H1 (cell line): ENCODE results near the gene PRICKLE2. TPM values are rescaled to one million over a fixed set of nuclear protein-coding genes. Genes with fewer than 3 reads are reported as not detected.

Source experiments
- CTCF ChIA-PET: fragments of 300-600 bp; sonication (Branson Sonifier 250); formaldehyde crosslinking; loops from one replicate; lab custom pipeline; 2021; ENCODE audit not compliant: partially characterized antibody; lab: Charles Lee
- POLR2A ChIA-PET: fragments of 300-600 bp; sonication (Branson Sonifier 250); formaldehyde crosslinking; loops from one replicate; lab custom pipeline; 2021; ENCODE audit warnings: inconsistent platforms; ENCODE audit not compliant: partially characterized antibody; lab: Charles Lee
- DNase-seq, 2 experiments: peaks; one replicate each; pipeline versions ENCODE4 v3.0.0 to v3.0.0-alpha.2; 2010 to 2022; ENCODE audit warnings: low spot score in 2 of 2, low read depth in 1 of 2, mixed read lengths in 1 of 2
- FAIRE-seq: peaks from 2 replicates; lab custom pipeline; 2011; peaks lifted over from hg19 to GRCh38; lab: Jason Lieb, UNC
- H2AFZ ChIP-seq: 2 replicates; pipeline ENCODE4 v1.8.1; 2012; ENCODE audit warnings: low read length, inconsistent platforms
- H2AK5ac ChIP-seq: 2 replicates; pipeline ENCODE4 v1.6.1; 2013; ENCODE audit warnings: low read depth, low read length
- H2BK120ac ChIP-seq: replicated peaks from 2 replicates; pipeline ENCODE3; 2013; ENCODE audit warnings: low read depth, low read length, inconsistent platforms
- H2BK12ac ChIP-seq: 2 replicates; pipeline ENCODE4 v1.6.1; 2013; ENCODE audit warnings: low read depth, low read length
- H2BK15ac ChIP-seq: 2 replicates; pipeline ENCODE4 v1.6.1; 2013; ENCODE audit warnings: low read length
- H2BK20ac ChIP-seq: 2 replicates; pipeline ENCODE4 v1.6.1; 2013; ENCODE audit warnings: low read length
- H2BK5ac ChIP-seq: 2 replicates; pipeline ENCODE4 v1.6.1; 2013; ENCODE audit warnings: low read depth, low read length
- H3K14ac ChIP-seq: 2 replicates; pipeline ENCODE4 v1.6.1; 2013; ENCODE audit warnings: inconsistent platforms; ENCODE audit not compliant: insufficient read length
- H3K18ac ChIP-seq: 2 replicates; pipeline ENCODE4 v1.6.1; 2013; ENCODE audit warnings: low read length; ENCODE audit errors: extremely low read depth
- H3K23ac ChIP-seq: 2 replicates; pipeline ENCODE4 v1.6.1; 2013; ENCODE audit warnings: inconsistent platforms; ENCODE audit not compliant: insufficient read length
- H3K23me2 ChIP-seq: 2 replicates; pipeline ENCODE4 v1.6.1; 2013; ENCODE audit warnings: low read depth, low read length
- H3K27ac ChIP-seq: 2 replicates; pipeline ENCODE4 v1.6.1; 2011; ENCODE audit warnings: low read depth, low read length, inconsistent platforms
- H3K27me3 ChIP-seq, 4 experiments: replicated peaks in 1 of 4; 1 replicate in 1 of 4; 2 replicates in 3 of 4; pipeline versions ENCODE4 v1.6.1 to v1.8.1; 2011 to 2013; ENCODE audit warnings: low read length in 3 of 4, mild to moderate bottlenecking in 3 of 4, inconsistent platforms in 2 of 4, mixed read lengths in 2 of 4, moderate library complexity in 1 of 4; ENCODE audit not compliant: control insufficient read depth in 3 of 4, insufficient read depth in 3 of 4; ENCODE audit errors: extremely low read depth in 1 of 4
- H3K36me3 ChIP-seq, 4 experiments: 2 replicates each; pipeline versions ENCODE4 v1.6.1 to v1.8.1; 2011 to 2013; ENCODE audit warnings: mild to moderate bottlenecking in 4 of 4, low read length in 3 of 4, moderate library complexity in 2 of 4, control low read depth in 1 of 4, inconsistent platforms in 1 of 4; ENCODE audit not compliant: insufficient read depth in 4 of 4, control insufficient read depth in 2 of 4
- H3K4ac ChIP-seq: replicated peaks from 2 replicates; pipeline ENCODE3; 2013; ENCODE audit warnings: low read length, low read depth, mixed read lengths, inconsistent platforms; ENCODE audit not compliant: insufficient read length
- H3K4me1 ChIP-seq, 4 experiments: replicated peaks in 1 of 4; 1 replicate in 1 of 4; 2 replicates in 3 of 4; pipeline versions ENCODE4 v1.6.1 to v1.8.1; 2011 to 2013; ENCODE audit warnings: low read length in 3 of 4, inconsistent platforms in 2 of 4, mixed read lengths in 1 of 4; ENCODE audit not compliant: insufficient read depth in 4 of 4, control insufficient read depth in 3 of 4
- H3K4me2 ChIP-seq, 2 experiments: 2 replicates each; pipeline versions ENCODE4 v1.6.1 to v1.8.1; 2011 to 2013; ENCODE audit warnings: low read depth in 2 of 2, low read length in 2 of 2, control low read depth in 1 of 2, inconsistent platforms in 1 of 2, mild to moderate bottlenecking in 1 of 2; ENCODE audit not compliant: insufficient read depth in 1 of 2
- H3K4me3 ChIP-seq, 4 experiments: fragments of 200-600, 300-600 bp in 1 of 4; sonication (generic), shearing (Covaris generic), sonication (Bioruptor Twin) in 1 of 4; 2 replicates each; pipeline versions ENCODE4 v1.5.1 to v1.8.1; 2011 to 2016; ENCODE audit warnings: low read length in 4 of 4, low read depth in 3 of 4, control low read depth in 2 of 4, inconsistent platforms in 2 of 4, mild to moderate bottlenecking in 2 of 4, mixed read lengths in 1 of 4, moderate library complexity in 1 of 4; ENCODE audit not compliant: insufficient read depth in 2 of 4; ENCODE audit errors: extremely low read depth in 1 of 4
- H3K56ac ChIP-seq: replicated peaks from 2 replicates; pipeline ENCODE3; 2013; ENCODE audit warnings: low read depth, mild to moderate bottlenecking, mixed read lengths, low read length, inconsistent platforms; ENCODE audit not compliant: insufficient read length
- H3K79me1 ChIP-seq: 2 replicates; pipeline ENCODE4 v1.6.1; 2013; ENCODE audit warnings: low read depth, low read length, control low read depth
- H3K79me2 ChIP-seq, 2 experiments: 2 replicates each; pipeline versions ENCODE4 v1.6.1 to v1.8.1; 2012 to 2013; ENCODE audit warnings: low read length in 2 of 2, mild to moderate bottlenecking in 2 of 2, inconsistent platforms in 1 of 2; ENCODE audit not compliant: insufficient read depth in 2 of 2, control insufficient read depth in 1 of 2
- H3K9ac ChIP-seq, 4 experiments: replicated peaks in 1 of 4; 1 replicate in 1 of 4; 2 replicates in 3 of 4; pipeline versions ENCODE4 v1.6.1 to v1.8.1; 2011 to 2013; ENCODE audit warnings: low read depth in 3 of 4, low read length in 3 of 4, control low read depth in 2 of 4, mild to moderate bottlenecking in 2 of 4, moderate library complexity in 2 of 4, inconsistent platforms in 1 of 4; ENCODE audit errors: extremely low read depth in 1 of 4
- H3K9me3 ChIP-seq, 2 experiments: 2 replicates each; pipeline versions ENCODE4 v1.6.1 to v1.8.1; 2012 to 2013; ENCODE audit warnings: mild to moderate bottlenecking in 2 of 2, moderate library complexity in 2 of 2, control low read depth in 1 of 2, inconsistent platforms in 1 of 2, low read depth in 1 of 2, low read length in 1 of 2, mixed read lengths in 1 of 2; ENCODE audit not compliant: insufficient read depth in 2 of 2
- H4K20me1 ChIP-seq, 2 experiments: replicated peaks in 1 of 2; 2 replicates each; pipeline versions ENCODE3 to v1.8.1; 2011 to 2013; ENCODE audit warnings: inconsistent platforms in 2 of 2, low read length in 2 of 2, mild to moderate bottlenecking in 1 of 2; ENCODE audit not compliant: insufficient read depth in 2 of 2, control insufficient read depth in 1 of 2
- H4K5ac ChIP-seq: 2 replicates; pipeline ENCODE4 v1.6.1; 2013; ENCODE audit warnings: low read length, low read depth, mixed read lengths, inconsistent platforms; ENCODE audit not compliant: insufficient read length
- H4K8ac ChIP-seq: 2 replicates; pipeline ENCODE4 v1.8.0; 2013; ENCODE audit warnings: mild to moderate bottlenecking, moderate library complexity, low read length, inconsistent platforms; ENCODE audit not compliant: insufficient read depth; ENCODE audit errors: extremely low read depth
- H4K91ac ChIP-seq: replicated peaks from 2 replicates; pipeline ENCODE3; 2013; ENCODE audit warnings: low read length, mixed read lengths, inconsistent platforms; ENCODE audit not compliant: insufficient read length
- CBX5 ChIP-seq: fragments of 300-800, 300-1000 bp; sonication (generic); IDR thresholded peaks from 2 replicates; pipeline ENCODE4 v1.7.1; 2016; ENCODE audit warnings: antibody characterized with exemption, low read length, low read depth
- CHD2 ChIP-seq: IDR thresholded peaks from 2 replicates; pipeline ENCODE4 v1.6.1; 2012; ENCODE audit warnings: low read length, improper control_type of control experiment
- CTBP2 ChIP-seq: IDR thresholded peaks from 2 replicates; pipeline ENCODE4 v1.7.0; 2011; ENCODE audit warnings: borderline replicate concordance, mild to moderate bottlenecking, moderate library complexity, mixed read lengths, low read length; ENCODE audit not compliant: insufficient read depth, insufficient read length
- HDAC2 ChIP-seq, 2 experiments: fragments of 300-600 bp in 1 of 2; sonication (generic) in 1 of 2; IDR thresholded peaks; 2 replicates each; pipeline ENCODE4 v1.6.1; 2011 to 2012; ENCODE audit warnings: low read depth in 2 of 2, low read length in 2 of 2, mild to moderate bottlenecking in 2 of 2, moderate library complexity in 2 of 2, borderline replicate concordance in 1 of 2, inconsistent platforms in 1 of 2
- JUN ChIP-seq: IDR thresholded peaks from 2 replicates; pipeline ENCODE4 v1.6.1; 2011; ENCODE audit warnings: low read depth, mild to moderate bottlenecking, improper control_type of control experiment, low read length
- KDM5A ChIP-seq: fragments of 200-600 bp; IDR thresholded peaks from 2 replicates; pipeline ENCODE4 v1.7.1; 2012; ENCODE audit warnings: mild to moderate bottlenecking, low read length, inconsistent platforms, mixed read lengths
- MAX ChIP-seq: IDR thresholded peaks from 2 replicates; pipeline ENCODE4 v1.6.1; 2012; ENCODE audit warnings: inconsistent platforms
- NRF1 ChIP-seq: IDR thresholded peaks from 2 replicates; pipeline ENCODE4 v1.6.1; 2011; ENCODE audit warnings: mild to moderate bottlenecking, low read depth, low read length, improper control_type of control experiment
- SIRT6 ChIP-seq: IDR thresholded peaks from one replicate; pipeline ENCODE4 v1.7.1; 2012; ENCODE audit warnings: low read length, inconsistent platforms
- SRF ChIP-seq: IDR thresholded peaks from 2 replicates; pipeline ENCODE4 v1.6.1; 2011; ENCODE audit warnings: mild to moderate bottlenecking, low read depth, low read length, moderate library complexity
- ZNF274 ChIP-seq: IDR thresholded peaks from 2 replicates; pipeline ENCODE4 v1.7.0; 2012; ENCODE audit warnings: low read length, borderline replicate concordance; ENCODE audit errors: extremely low read depth
- WGBS, 2 experiments: shearing (Covaris generic) in 1 of 2; methylation state at CpG; one replicate each; pipeline versions ENCODE4 v1.1.6 to v1.1.7; 2013 to 2015; ENCODE audit warnings: low lambda C conversion rate in 2 of 2, mixed read lengths in 2 of 2, inconsistent platforms in 1 of 2, low coverage in 1 of 2, missing lambda C conversion rate in 1 of 2; ENCODE audit not compliant: insufficient replicate concordance in 2 of 2, insufficient coverage in 1 of 2, insufficient read length in 1 of 2; ENCODE audit errors: extremely low coverage in 1 of 2, missing lambda C conversion rate in 1 of 2; 5-methylcytosine and 5-hydroxymethylcytosine counted together
- polyA plus RNA-seq, 7 experiments: library from polyadenylated mRNA; depleted of rRNA in 3 of 7; stranded (reverse) in 5 of 7; unstranded in 2 of 7; fragments of >200 nt in 5 of 7; fragments of 200-250 nt in 2 of 7; gene quantifications; 1 replicate in 5 of 7; 2 replicates in 1 of 7; 4 replicates in 1 of 7; pipeline versions ENCODE4 v1.2.1 to v1.2.3, GENCODE V29; 2011 to 2013; ENCODE audit warnings: missing spikeins in 2 of 7, mixed read lengths in 2 of 7
- total RNA-seq: library from RNA; stranded (reverse); fragmentation: NEBNext Ultra II Directional; extraction: Animal tissue kit (Norgen Biotek cat#: 25700); gene quantifications from 2 replicates; pipeline ENCODE4 v1.2.1, GENCODE V29; 2021

PRICKLE2 gene
- total and polyA plus RNA-seq, 2 of the 8 experiments (the other 6 are each of a cell fraction or from before 2014, with no cell fraction given) = 2.9 to 8.0 TPM

- POLR2A ChIA-PET = interaction anchor here (1.7 kb wide), 1 partner anchor 11 kb away, joined by 5 read pairs; no protein-coding TSS in a partner anchor
- H3K79me2 ChIP-seq = no peaks in the 10 kb centered on the region
- FAIRE-seq = no peak
Observed at GRCh38 chr3:64237083-64237482, 11.8 kb upstream of the PRICKLE2 start.

More at GRCh38 chr3:64237083-64237482, 11.8 kb upstream of the PRICKLE2 start:
- Histone ChIP-seq H4K8ac (no peak overlapping the region), H3K18ac (no peak overlapping the region), H3K56ac (no peak overlapping the region), H3K9me3 (peaks cover 9 to 10% of the 10 kb centered on the region in 2 experiments; a peak in 2 of 4 replicates), H4K91ac (no peak overlapping the region), H3K4me1 (peaks cover 3 to 9% (median 4%) of the 10 kb centered on the region in 4 experiments), H4K5ac (no peak overlapping the region), H3K4me3 (no peak overlapping the region), H3K23me2 (no peaks in the 10 kb centered on the region; the same call in 1 of the 2 replicates), H3K27ac (no peak overlapping the region), H2AK5ac (no peak overlapping the region), H2BK5ac (no peak overlapping the region), H4K20me1 (peaks cover 0 to 2% of the 10 kb centered on the region in 2 experiments), H3K4me2 (no peak overlapping the region), H3K79me1 (no peaks in the 10 kb centered on the region), H2BK20ac (no peak overlapping the region), H2BK120ac (no peak overlapping the region), H3K23ac (no peak overlapping the region), H3K9ac (no peak overlapping the region), H3K14ac (no peak overlapping the region), H3K36me3 (peaks cover 0 to 5% (median 0%) of the 10 kb centered on the region in 4 experiments; a peak in 1 of 8 replicates), H3K4ac (no peak overlapping the region), H2BK12ac (no peak overlapping the region), H2AFZ (no peak overlapping the region), H3K27me3 (no peaks in the 10 kb centered on the region), H2BK15ac (no peak overlapping the region)
- WGBS, 2 experiments = 85% methylated on average over 7 of the region's 7 CpGs; no CpG with 5 or more reads in 1 of the 2 experiments
- TF ChIP-seq JUN = no peak
- TF ChIP-seq MAX = no peak
- TF ChIP-seq SIRT6 = no peak
- no peak for TF ChIP-seq NRF1
- TF ChIP-seq CTBP2 = no peak
- TF ChIP-seq CHD2 = no peak
- TF ChIP-seq CBX5 = no peak
- no peak for TF ChIP-seq SRF
- no peak for TF ChIP-seq HDAC2 (IDR thresholded peaks at IDR 0.05; ENCODE audit: borderline replicate concordance in 1 of 2, low read depth in 2 of 2, low read length in 2 of 2)
- no peak for TF ChIP-seq ZNF274
- TF ChIP-seq KDM5A = no peak
- CTCF ChIA-PET = interaction anchor here (1.2 kb wide), 1 partner anchor 79 kb away, joined by 3 read pairs; no protein-coding TSS in a partner anchor
- DNase-seq = no peak
